ENCODE data around the gene TLE4.

Gene TLE4

GRCh38 chr9:79571309-79572031, at the start of gene TLE4:
TSS of gene TLE4 (plus strand) at chr9:79571965. CDS start at chr9:79572791, 826 bp downstream.
- TF ChIP-seq GATA2 (IDR thresholded peaks at IDR 0.05; ENCODE audit: low read depth, low read length) = no peak
- TF ChIP-seq GATA3 (IDR thresholded peaks at IDR 0.05; ENCODE audit: low read depth, low read length) = no peak

GRCh38 chr9:79522793-79523192, 49.0 kb upstream of the TLE4 start:
- TF ChIP-seq GATA3 (IDR thresholded peaks at IDR 0.05; ENCODE audit: low read depth, low read length) (no peak), GATA2 (IDR thresholded peaks at IDR 0.05; ENCODE audit: low read depth, low read length) (no peak)

GRCh38 chr9:79524266-79524665, 47.5 kb upstream of the TLE4 start:
- no peak for TF ChIP-seq GATA3 (IDR thresholded peaks at IDR 0.05; ENCODE audit: low read depth, low read length)
- no peak for TF ChIP-seq GATA2 (IDR thresholded peaks at IDR 0.05; ENCODE audit: low read depth, low read length)

GRCh38 chr9:79526149-79526672, 45.6 kb upstream of the TLE4 start:
- TF ChIP-seq GATA3 (IDR thresholded peaks at IDR 0.05; ENCODE audit: low read depth, low read length) = no peak
- no peak for TF ChIP-seq GATA2 (IDR thresholded peaks at IDR 0.05; ENCODE audit: low read depth, low read length)

DNA sequence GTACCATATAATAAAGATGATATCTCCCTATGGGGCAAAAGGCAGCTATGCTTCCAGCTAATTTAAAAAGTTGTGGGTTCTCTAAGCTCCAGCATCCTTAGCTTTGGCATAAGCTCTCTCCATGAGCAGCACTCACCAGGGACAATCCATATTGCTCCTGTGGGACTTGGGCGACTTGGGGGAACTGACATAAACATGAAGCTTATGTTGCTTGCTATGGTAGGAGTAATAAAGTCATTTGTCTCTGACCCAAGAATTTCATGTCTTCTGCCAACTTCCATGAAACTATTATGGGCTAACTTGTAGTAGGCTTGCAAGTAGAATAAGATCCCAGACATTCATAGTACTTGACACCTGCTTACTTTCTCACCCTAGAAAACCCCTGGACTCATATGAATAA, 36.2 kb upstream of the TLE4 start:
- TF ChIP-seq GATA3 (IDR thresholded peaks at IDR 0.05; ENCODE audit: low read depth, low read length) = no peak
- TF ChIP-seq GATA2 (IDR thresholded peaks at IDR 0.05; ENCODE audit: low read depth, low read length) = no peak

- TF ChIP-seq GATA2 (IDR thresholded peaks at IDR 0.05; ENCODE audit: low read depth, low read length) = no peak
- TF ChIP-seq GATA3 (IDR thresholded peaks at IDR 0.05; ENCODE audit: low read depth, low read length) = no peak
Measured at GRCh38 chr9:79537838-79538237, 33.9 kb upstream of the TLE4 start.

GRCh38 chr9:79542735-79543620, 28.8 kb upstream of the TLE4 start:
- TF ChIP-seq GATA3 (IDR thresholded peaks at IDR 0.05; ENCODE audit: low read depth, low read length) = no peak
- no peak for TF ChIP-seq GATA2 (IDR thresholded peaks at IDR 0.05; ENCODE audit: low read depth, low read length)

GRCh38 chr9:79551586-79551985, 20.2 kb upstream of the TLE4 start:
- TF ChIP-seq GATA3 (IDR thresholded peaks at IDR 0.05; ENCODE audit: low read depth, low read length) = no peak
- no peak for TF ChIP-seq GATA2 (IDR thresholded peaks at IDR 0.05; ENCODE audit: low read depth, low read length)

DNA sequence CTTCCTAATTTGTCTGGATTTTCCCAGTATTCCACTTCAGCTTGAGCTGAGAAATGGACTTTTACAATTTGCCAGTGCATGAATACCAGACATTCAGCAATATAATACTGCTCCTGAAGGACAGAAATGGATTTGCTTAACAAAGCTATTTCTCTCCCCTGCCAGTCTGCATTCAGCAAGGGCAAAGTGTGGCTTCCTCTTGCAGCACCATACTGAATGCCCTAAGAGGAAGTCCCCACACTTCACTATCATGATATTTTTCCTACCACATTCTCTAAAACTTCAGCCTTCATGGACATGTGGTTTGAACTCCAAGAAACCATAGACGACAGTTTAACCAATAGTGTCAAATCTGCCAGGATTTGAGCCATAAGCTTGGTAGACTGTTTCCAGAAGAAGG, 19.8 kb upstream of the TLE4 start:
- TF ChIP-seq GATA3 (IDR thresholded peaks at IDR 0.05; ENCODE audit: low read depth, low read length) (no peak), GATA2 (IDR thresholded peaks at IDR 0.05; ENCODE audit: low read depth, low read length) (no peak)

GRCh38 chr9:79555474-79556089, 16.2 kb upstream of the TLE4 start:
- TF ChIP-seq GATA2 (IDR thresholded peaks at IDR 0.05; ENCODE audit: low read depth, low read length) = no peak
- no peak for TF ChIP-seq GATA3 (IDR thresholded peaks at IDR 0.05; ENCODE audit: low read depth, low read length)

- TF ChIP-seq GATA2 (IDR thresholded peaks at IDR 0.05; ENCODE audit: low read depth, low read length) = peak; percentile 85
- TF ChIP-seq GATA3 (IDR thresholded peaks at IDR 0.05; ENCODE audit: low read depth, low read length) = peak; percentile 78
Measured at GRCh38 chr9:79559495-79560181, 12.1 kb upstream of the TLE4 start.

GRCh38 chr9:79562749-79563386, 8.9 kb upstream of the TLE4 start:
- no peak for TF ChIP-seq GATA2 (IDR thresholded peaks at IDR 0.05; ENCODE audit: low read depth, low read length)
- TF ChIP-seq GATA3 (IDR thresholded peaks at IDR 0.05; ENCODE audit: low read depth, low read length) = no peak

DNA sequence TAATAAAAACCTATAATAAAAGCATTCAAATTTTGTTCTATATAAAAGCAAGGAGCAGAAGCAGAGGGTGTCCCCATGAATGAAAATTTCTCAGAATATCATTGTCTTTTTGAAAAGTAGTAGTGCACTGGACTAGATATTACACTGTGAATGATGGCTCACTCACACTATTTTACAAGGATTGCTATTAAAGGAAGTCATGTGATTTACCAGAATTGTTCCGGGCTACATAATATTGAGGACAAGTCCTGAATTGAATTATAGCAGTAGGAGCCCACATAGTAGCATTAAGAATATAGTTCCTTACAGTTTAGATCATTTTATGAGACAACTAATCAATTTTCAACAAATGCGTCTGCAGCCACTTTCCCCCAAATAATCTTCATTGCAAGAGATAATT, 7.7 kb upstream of the TLE4 start:
- TF ChIP-seq GATA2 (IDR thresholded peaks at IDR 0.05; ENCODE audit: low read depth, low read length) (no peak), GATA3 (IDR thresholded peaks at IDR 0.05; ENCODE audit: low read depth, low read length) (no peak)

Measured in SH-SY5Y (cell line).